IMR-90 (cell line): ENCODE data around the gene TMEM259. TPM values are rescaled to one million over a fixed set of nuclear protein-coding genes. Genes with fewer than 3 reads are reported as not detected.

Experiments
- ATAC-seq: fragments of 200-7000 bp; cut with Tn5 transposase; 2 replicates; pipeline ENCODE4 v1.9.1; 2020; ENCODE audit warnings: low read depth, mild to moderate bottlenecking, moderate library complexity
- BruUV-seq: library from RNA; stranded (reverse); fragments of 400-500 nt; replicated peaks from 2 replicates; lab custom pipeline; 2021; lab: Mats Ljungman, UMichigan
- CTCF ChIA-PET: fragments of 300-600 bp; formaldehyde crosslinking; extraction: SDS; loops from one replicate; lab custom pipeline; 2021; ENCODE audit warnings: antibody characterized with exemption; lab: Yijun Ruan, JAX
- POLR2A ChIA-PET: fragments of 300-600 bp; sonication (Branson Sonifier 250); formaldehyde crosslinking; loops from one replicate; lab custom pipeline; 2022; ENCODE audit warnings: antibody characterized with exemption; ENCODE audit not compliant: unreplicated experiment; lab: Charles Lee
- DNase-seq: peaks from one replicate; pipeline ENCODE4 v3.0.0; 2013
- H2AFZ ChIP-seq: replicated peaks from 2 replicates; pipeline ENCODE3; 2013; ENCODE audit warnings: low read length, mild to moderate bottlenecking; ENCODE audit not compliant: poor library complexity
- H2AK5ac ChIP-seq: 2 replicates; pipeline ENCODE4 v1.6.1; 2013; ENCODE audit warnings: low read depth, low read length, inconsistent platforms
- H2AK9ac ChIP-seq: replicated peaks from 2 replicates; pipeline ENCODE3; 2013; ENCODE audit warnings: mild to moderate bottlenecking, low read depth, low read length, moderate library complexity; ENCODE audit not compliant: poor library complexity
- H2BK120ac ChIP-seq: 2 replicates; pipeline ENCODE4 v1.6.1; 2013; ENCODE audit warnings: low read depth, low read length, inconsistent platforms
- H2BK15ac ChIP-seq: 3 replicates; pipeline ENCODE4 v1.6.1; 2013; ENCODE audit warnings: low read depth, low read length, inconsistent platforms
- H2BK20ac ChIP-seq: 2 replicates; pipeline ENCODE4 v1.6.1; 2013; ENCODE audit warnings: low read depth, mild to moderate bottlenecking, inconsistent platforms, low read length, moderate library complexity
- H2BK5ac ChIP-seq: 2 replicates; pipeline ENCODE4 v1.6.1; 2013; ENCODE audit warnings: mild to moderate bottlenecking, low read depth, low read length, inconsistent platforms; ENCODE audit not compliant: poor library complexity, severe bottlenecking
- H3K14ac ChIP-seq: replicated peaks from 2 replicates; pipeline ENCODE4 v1.6.1; 2013; ENCODE audit warnings: low read depth, low read length, inconsistent platforms
- H3K18ac ChIP-seq: 2 replicates; pipeline ENCODE4 v1.6.1; 2013; ENCODE audit warnings: low read depth, low read length, control low read depth
- H3K23ac ChIP-seq: 2 replicates; pipeline ENCODE4 v1.6.1; 2013; ENCODE audit warnings: low read depth, low read length, inconsistent platforms
- H3K27ac ChIP-seq: 2 replicates; pipeline ENCODE4 v1.5.1; 2013; ENCODE audit warnings: mild to moderate bottlenecking, control low read depth, low read length; ENCODE audit not compliant: insufficient read depth
- H3K27me3 ChIP-seq: 2 replicates; pipeline ENCODE4 v1.6.1; 2013; ENCODE audit warnings: low read length; ENCODE audit not compliant: control insufficient read depth, insufficient read depth
- H3K36me3 ChIP-seq: 2 replicates; pipeline ENCODE4 v1.6.1; 2013; ENCODE audit warnings: low read length, mixed read lengths; ENCODE audit not compliant: control insufficient read depth, insufficient read depth
- H3K4ac ChIP-seq: 2 replicates; pipeline ENCODE4 v1.6.1; 2013; ENCODE audit warnings: low read depth, low read length, inconsistent platforms
- H3K4me1 ChIP-seq: 2 replicates; pipeline ENCODE4 v1.6.1; 2013; ENCODE audit warnings: low read length, mixed read lengths; ENCODE audit not compliant: control insufficient read depth, insufficient read depth
- H3K4me2 ChIP-seq: 2 replicates; pipeline ENCODE4 v1.6.1; 2013; ENCODE audit warnings: low read depth, mild to moderate bottlenecking, control low read depth, low read length, moderate library complexity
- H3K4me3 ChIP-seq: 2 replicates; pipeline ENCODE4 v1.5.1; 2013; ENCODE audit warnings: low read depth, mild to moderate bottlenecking, control low read depth, low read length, moderate library complexity; ENCODE audit not compliant: insufficient read depth
- H3K56ac ChIP-seq: 2 replicates; pipeline ENCODE4 v1.6.1; 2013; ENCODE audit warnings: low read length, inconsistent platforms; ENCODE audit not compliant: insufficient read depth; ENCODE audit errors: extremely low read depth
- H3K79me1 ChIP-seq, 2 experiments: 2 replicates each; pipeline ENCODE4 v1.6.1; 2013; ENCODE audit warnings: low read length in 2 of 2, inconsistent platforms in 1 of 2, low read depth in 1 of 2
- H3K9ac ChIP-seq: 2 replicates; pipeline ENCODE4 v1.6.1; 2013; ENCODE audit warnings: low read depth, low read length, control low read depth
- H3K9me1 ChIP-seq: 2 replicates; pipeline ENCODE4 v1.6.1; 2013; ENCODE audit warnings: low read length, inconsistent platforms; ENCODE audit not compliant: insufficient read depth
- H3K9me3 ChIP-seq: 2 replicates; pipeline ENCODE4 v1.6.1; 2013; ENCODE audit warnings: low read length; ENCODE audit not compliant: control insufficient read depth, insufficient read depth
- H4K20me1 ChIP-seq: 2 replicates; pipeline ENCODE4 v1.6.1; 2013; ENCODE audit warnings: low read length, inconsistent platforms; ENCODE audit not compliant: insufficient read depth
- H4K5ac ChIP-seq: 2 replicates; pipeline ENCODE4 v1.6.1; 2013; ENCODE audit warnings: mild to moderate bottlenecking, low read depth, low read length, control low read depth
- H4K8ac ChIP-seq, 2 experiments: 2 replicates each; pipeline ENCODE4 v1.6.1; 2013; ENCODE audit warnings: low read depth in 2 of 2, low read length in 2 of 2, control low read depth in 1 of 2, inconsistent platforms in 1 of 2
- H4K91ac ChIP-seq: 2 replicates; pipeline ENCODE4 v1.6.1; 2013; ENCODE audit warnings: low read depth, low read length, inconsistent platforms; ENCODE audit not compliant: insufficient read depth
- FOS ChIP-seq: fragments of 150-350 bp; IDR thresholded peaks from 2 replicates; pipeline ENCODE4 v1.6.1; 2016; ENCODE audit warnings: low read depth, low read length
- MXI1 ChIP-seq: IDR thresholded peaks from 2 replicates; pipeline ENCODE4 v1.6.1; 2012; ENCODE audit warnings: low read depth, mild to moderate bottlenecking, low read length, moderate library complexity, borderline replicate concordance
- POLR2A ChIP-seq: IDR thresholded peaks from 2 replicates; pipeline ENCODE4 v1.6.1; 2012; ENCODE audit warnings: mild to moderate bottlenecking, low read depth, low read length
- RAD21 ChIP-seq: IDR thresholded peaks from 2 replicates; pipeline ENCODE4 v1.6.1; 2012; ENCODE audit warnings: low read length, improper control_type of control experiment
- RCOR1 ChIP-seq: IDR thresholded peaks from 2 replicates; pipeline ENCODE4 v1.6.1; 2012; ENCODE audit warnings: mild to moderate bottlenecking, low read length, improper control_type of control experiment; ENCODE audit not compliant: insufficient replicate concordance
- USF2 ChIP-seq: fragments of 150-350 bp; IDR thresholded peaks from 2 replicates; pipeline ENCODE4 v1.6.1; 2017; ENCODE audit warnings: mild to moderate bottlenecking, antibody characterized with exemption, low read length, low read depth
- WGBS, 2 experiments: methylation state at CpG; one replicate each; pipeline versions ENCODE4 v1.1.5 to v1.1.7; 2013; ENCODE audit warnings: missing lambda C conversion rate in 2 of 2; ENCODE audit not compliant: insufficient read length in 1 of 2; ENCODE audit errors: extremely low coverage in 2 of 2; 5-methylcytosine and 5-hydroxymethylcytosine counted together
- dilution Hi-C: fragments of 300-500 bp; cut with HindIII; formaldehyde crosslinking; loops from one replicate; pipeline ENCODE4 v1.14.3; 2018; ENCODE audit warnings: low sequenced_read_pairs; ENCODE audit not compliant: unreplicated experiment
- in situ Hi-C: fragments of 300-500 bp; cut with MboI; formaldehyde crosslinking; loops from 3 replicates; pipeline ENCODE4 v1.14.3; 2019; ENCODE audit warnings: low sequenced_read_pairs, inconsistent platforms, mixed read lengths
- intact Hi-C: fragments of 100-400 bp; cut with micrococcal nuclease; formaldehyde crosslinking; loops from 2 replicates; pipeline ENCODE4 v1.10.0; 2022
- polyA plus RNA-seq, 3 experiments: library from polyadenylated mRNA; depleted of rRNA; stranded (reverse); fragments of >200 nt; gene quantifications; 2 replicates each; pipeline ENCODE4 v1.2.3, GENCODE V29; 2012; ENCODE audit warnings: low replicate concordance in 1 of 3
- total RNA-seq: library from RNA; depleted of rRNA; stranded (reverse); fragments of >200 nt; gene quantifications from 2 replicates; pipeline ENCODE4 v1.2.3, GENCODE V29; 2012
- TF ChIP-seq, protein P1 (sequence below): fragments of 150-350 bp; IDR thresholded peaks from 2 replicates; pipeline ENCODE4 v1.6.1; 2016; ENCODE audit warnings: low read depth, mild to moderate bottlenecking, low read length, moderate library complexity, borderline replicate concordance
- TF ChIP-seq, protein P2 (sequence below): conservative IDR thresholded peaks from 2 replicates; pipeline ENCODE4 v1.5.1; 2012; ENCODE audit warnings: mild to moderate bottlenecking, low read depth, low read length, improper control_type of control experiment

The TMEM259 gene
- total and polyA plus RNA-seq, 2 of the 4 experiments (the other 2 are of a cell fraction), result 22.6 to 153 TPM

GRCh38 chr19:1058112-1058511, 37.2 kb upstream of the TMEM259 start:
- Histone ChIP-seq H3K9ac (no peak overlapping the region), H2BK15ac (no peak overlapping the region), H3K9me3 (peaks cover 36% of the 10 kb centered on the region), H3K27me3 (no peaks in the 10 kb centered on the region), H3K36me3 (peaks cover 1% of the 10 kb centered on the region; the same call in 1 of the 2 replicates), H3K56ac (no peak overlapping the region), H3K14ac (no peak overlapping the region), H2AK5ac (no peak overlapping the region), H3K23ac (no peak overlapping the region), H3K4me3 (no peak overlapping the region), H3K79me1 (no peaks in the 10 kb centered on the region), H3K9me1 (no peaks in the 10 kb centered on the region), H3K27ac (no peak overlapping the region), H3K4me2 (no peak overlapping the region), H2BK5ac (no peak overlapping the region), H2BK120ac (no peak overlapping the region), H2AK9ac (no peak overlapping the region), H4K8ac (no peak overlapping the region), H2BK20ac (no peak overlapping the region), H2AFZ (no peak overlapping the region), H3K4ac (no peak overlapping the region), H4K20me1 (no peaks in the 10 kb centered on the region), H4K91ac (no peak overlapping the region), H4K5ac (no peak overlapping the region), H3K4me1 (no peaks in the 10 kb centered on the region), H3K18ac (no peak overlapping the region)
- POLR2A ChIA-PET, result no interaction called here
- TF ChIP-seq, protein P1, sequence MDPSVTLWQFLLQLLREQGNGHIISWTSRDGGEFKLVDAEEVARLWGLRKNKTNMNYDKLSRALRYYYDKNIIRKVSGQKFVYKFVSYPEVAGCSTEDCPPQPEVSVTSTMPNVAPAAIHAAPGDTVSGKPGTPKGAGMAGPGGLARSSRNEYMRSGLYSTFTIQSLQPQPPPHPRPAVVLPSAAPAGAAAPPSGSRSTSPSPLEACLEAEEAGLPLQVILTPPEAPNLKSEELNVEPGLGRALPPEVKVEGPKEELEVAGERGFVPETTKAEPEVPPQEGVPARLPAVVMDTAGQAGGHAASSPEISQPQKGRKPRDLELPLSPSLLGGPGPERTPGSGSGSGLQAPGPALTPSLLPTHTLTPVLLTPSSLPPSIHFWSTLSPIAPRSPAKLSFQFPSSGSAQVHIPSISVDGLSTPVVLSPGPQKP, result no peak
- TF ChIP-seq FOS (no peak), POLR2A (no peak), MXI1 (no peak), RAD21 (no peak), USF2 (no peak), RCOR1 (no peak)
- TF ChIP-seq, protein P2, sequence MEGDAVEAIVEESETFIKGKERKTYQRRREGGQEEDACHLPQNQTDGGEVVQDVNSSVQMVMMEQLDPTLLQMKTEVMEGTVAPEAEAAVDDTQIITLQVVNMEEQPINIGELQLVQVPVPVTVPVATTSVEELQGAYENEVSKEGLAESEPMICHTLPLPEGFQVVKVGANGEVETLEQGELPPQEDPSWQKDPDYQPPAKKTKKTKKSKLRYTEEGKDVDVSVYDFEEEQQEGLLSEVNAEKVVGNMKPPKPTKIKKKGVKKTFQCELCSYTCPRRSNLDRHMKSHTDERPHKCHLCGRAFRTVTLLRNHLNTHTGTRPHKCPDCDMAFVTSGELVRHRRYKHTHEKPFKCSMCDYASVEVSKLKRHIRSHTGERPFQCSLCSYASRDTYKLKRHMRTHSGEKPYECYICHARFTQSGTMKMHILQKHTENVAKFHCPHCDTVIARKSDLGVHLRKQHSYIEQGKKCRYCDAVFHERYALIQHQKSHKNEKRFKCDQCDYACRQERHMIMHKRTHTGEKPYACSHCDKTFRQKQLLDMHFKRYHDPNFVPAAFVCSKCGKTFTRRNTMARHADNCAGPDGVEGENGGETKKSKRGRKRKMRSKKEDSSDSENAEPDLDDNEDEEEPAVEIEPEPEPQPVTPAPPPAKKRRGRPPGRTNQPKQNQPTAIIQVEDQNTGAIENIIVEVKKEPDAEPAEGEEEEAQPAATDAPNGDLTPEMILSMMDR, result no peak
- intact Hi-C loops, result no loop called here
- no TSS peak for BruUV-seq
- DNase-seq, result no peak
- in situ Hi-C loops, result no loop called here
- WGBS, 2 experiments, result 100% methylated on average over 2 of the region's 5 CpGs; no CpG with 5 or more reads in 1 of the 2 experiments
- ATAC-seq, result no peak
- CTCF ChIA-PET, result no interaction called here
- dilution Hi-C loops, result no loop called here
